CD14-positive monocyte (primary cell): ENCODE data around the gene SCN4B. TPM values are rescaled to one million over a fixed set of nuclear protein-coding genes. Genes with fewer than 3 reads are reported as not detected.
A peak's percentile ranks its signal among the peaks of the same experiment; 100 is the strongest.

Source experiments
- DNase-seq, 3 donors: peaks; one replicate each; pipeline ENCODE4 v3.0.0-alpha.2; 2011 to 2022
- H2AFZ ChIP-seq: 2 replicates; pipeline ENCODE4 v1.6.0; 2012; ENCODE audit warnings: mild to moderate bottlenecking, low read depth, low read length, inconsistent platforms; ENCODE audit not compliant: insufficient read depth, poor library complexity, severe bottlenecking
- H3K27ac ChIP-seq, 2 donors: 1 replicate in 1 of 2; 2 replicates in 1 of 2; pipeline ENCODE4 v1.5.1; 2012 to 2013; ENCODE audit warnings: low read length in 2 of 2, control low read depth in 1 of 2, inconsistent platforms in 1 of 2, low read depth in 1 of 2, mild to moderate bottlenecking in 1 of 2
- H3K27me3 ChIP-seq, 2 donors: one replicate each; pipeline versions ENCODE4 v1.6.0 to v1.6.1; 2011 to 2013; ENCODE audit warnings: low read length in 2 of 2; ENCODE audit not compliant: control insufficient read depth in 2 of 2, insufficient read depth in 2 of 2
- H3K36me3 ChIP-seq, 2 donors: replicated peaks in 1 of 2; 1 replicate in 1 of 2; 2 replicates in 1 of 2; pipeline versions ENCODE4 v1.5.1 to v1.6.1; 2012 to 2013; ENCODE audit warnings: low read length in 2 of 2, control low read depth in 1 of 2, inconsistent platforms in 1 of 2, mild to moderate bottlenecking in 1 of 2; ENCODE audit not compliant: insufficient read depth in 2 of 2, control insufficient read depth in 1 of 2
- H3K4me1 ChIP-seq, 2 donors: 1 replicate in 1 of 2; 2 replicates in 1 of 2; pipeline versions ENCODE4 v1.5.1 to v1.6.1; 2012 to 2013; ENCODE audit warnings: low read length in 2 of 2, control low read depth in 1 of 2, inconsistent platforms in 1 of 2, mild to moderate bottlenecking in 1 of 2, moderate library complexity in 1 of 2; ENCODE audit not compliant: insufficient read depth in 2 of 2, control insufficient read depth in 1 of 2
- H3K4me2 ChIP-seq: replicated peaks from 2 replicates; pipeline ENCODE3; 2012; ENCODE audit warnings: low read length, moderate library complexity, mild to moderate bottlenecking; ENCODE audit not compliant: poor library complexity, severe bottlenecking; ENCODE audit errors: extremely low read depth
- H3K4me3 ChIP-seq, 3 experiments: fragments of 200-600 bp in 1 of 3; sonication (generic) in 1 of 3; replicated peaks in 1 of 3; 1 replicate in 2 of 3; 2 replicates in 1 of 3; pipeline ENCODE4 v1.5.1; 2011 to 2013; ENCODE audit warnings: low read length in 3 of 3, mild to moderate bottlenecking in 3 of 3, control low read depth in 2 of 3, low read depth in 2 of 3, inconsistent platforms in 1 of 3, moderate library complexity in 1 of 3
- H3K79me2 ChIP-seq: 2 replicates; pipeline ENCODE4 v1.6.0; 2012; ENCODE audit warnings: mild to moderate bottlenecking, control low read depth, inconsistent platforms, low read length, moderate library complexity; ENCODE audit not compliant: insufficient read depth
- H3K9ac ChIP-seq: 2 replicates; pipeline ENCODE4 v1.6.0; 2017; ENCODE audit warnings: low read length, mild to moderate bottlenecking; ENCODE audit not compliant: insufficient read depth, poor library complexity, severe bottlenecking
- H3K9me3 ChIP-seq, 2 donors: replicated peaks in 1 of 2; 1 replicate in 1 of 2; 2 replicates in 1 of 2; pipeline versions ENCODE4 v1.5.1 to v1.6.1; 2012 to 2013; ENCODE audit warnings: low read length in 2 of 2, control low read depth in 1 of 2; ENCODE audit not compliant: control insufficient read depth in 1 of 2, insufficient read depth in 1 of 2
- H4K20me1 ChIP-seq: 2 replicates; pipeline ENCODE4 v1.6.0; 2012; ENCODE audit warnings: mild to moderate bottlenecking, low read length, control low read depth, moderate library complexity; ENCODE audit not compliant: insufficient read depth
- H3K27ac Mint-ChIP-seq, 7 donors: one replicate each; pipeline ENCODE4 v1.8.0; 2020; ENCODE audit warnings: mild to moderate bottlenecking in 7 of 7, mixed read lengths in 7 of 7, moderate library complexity in 6 of 7, inconsistent platforms in 2 of 7
- H3K27me3 Mint-ChIP-seq, 3 donors: one replicate each; pipeline ENCODE4 v1.8.0; 2021 to 2022; ENCODE audit warnings: low read depth in 3 of 3, mild to moderate bottlenecking in 3 of 3, mixed read lengths in 3 of 3, moderate library complexity in 3 of 3, inconsistent platforms in 1 of 3
- H3K36me3 Mint-ChIP-seq, 2 donors: one replicate each; pipeline ENCODE4 v1.8.0; 2020; ENCODE audit warnings: mixed read lengths in 2 of 2, inconsistent platforms in 1 of 2, mild to moderate bottlenecking in 1 of 2
- H3K4me1 Mint-ChIP-seq: one replicate; pipeline ENCODE4 v1.8.0; 2020; ENCODE audit warnings: mild to moderate bottlenecking, mixed read lengths
- H3K4me3 Mint-ChIP-seq, 2 donors: one replicate each; pipeline ENCODE4 v1.8.0; 2020; ENCODE audit warnings: mild to moderate bottlenecking in 2 of 2, mixed read lengths in 2 of 2, moderate library complexity in 1 of 2
- H3K9me3 Mint-ChIP-seq, 7 donors: one replicate each; pipeline ENCODE4 v1.8.0; 2020 to 2022; ENCODE audit warnings: mixed read lengths in 7 of 7, mild to moderate bottlenecking in 6 of 7, moderate library complexity in 6 of 7, inconsistent platforms in 2 of 7
- CTCF ChIP-seq: fragments of 200-600 bp; IDR thresholded peaks from one replicate; pipeline ENCODE4 v1.8.0; 2022; ENCODE audit warnings: antibody characterized with exemption, mild to moderate bottlenecking
- WGBS: methylation state at CpG from one replicate; pipeline ENCODE4 v1.1.5; 2013; ENCODE audit warnings: missing lambda C conversion rate; ENCODE audit not compliant: insufficient coverage; 5-methylcytosine and 5-hydroxymethylcytosine counted together
- intact Hi-C, 2 donors: fragments of 100-400 bp; cut with micrococcal nuclease; formaldehyde crosslinking; loops; one replicate each; pipeline versions ENCODE4 v1.15.0 to v1.15.1; 2023
- polyA plus RNA-seq, 3 donors: library from polyadenylated mRNA; depleted of rRNA in 1 of 3; unstranded in 2 of 3; stranded (reverse) in 1 of 3; fragments of 300-500 nt in 2 of 3; fragments of >200 nt in 1 of 3; fragmentation: Illumina TruSeq in 2 of 3; gene quantifications; 1 replicate in 2 of 3; 2 replicates in 1 of 3; pipeline ENCODE4 v1.2.3, GENCODE V29; 2012 to 2021

SCN4B gene
- polyA plus RNA-seq, 3 donors: 0.76 TPM; not detected in 2

- Histone ChIP-seq H3K4me2 (no peak overlapping the region), H3K36me3 (no peaks in the 10 kb centered on the region), H3K9ac (no peak overlapping the region), H3K27me3 (peaks cover 13 to 26% of the 10 kb centered on the region in 2 donors), H3K9me3 (no peaks in the 10 kb centered on the region), H4K20me1 (no peaks in the 10 kb centered on the region), H3K79me2 (no peaks in the 10 kb centered on the region), H3K27ac (no peak overlapping the region), H3K4me3 (no peak overlapping the region), H3K4me1 (peaks cover 25 to 42% of the 10 kb centered on the region in 2 donors), H2AFZ (peak overlapping the region; percentile 54)
- peaks cover 40% of the 10 kb centered on the region for H3K4me1 Mint-ChIP-seq
- DNase-seq: peak in 2 of 3 donors; percentile 25 to 28
- no peak for TF ChIP-seq CTCF
- H3K4me3 Mint-ChIP-seq: no peak overlapping the region
- H3K27ac Mint-ChIP-seq: peak overlapping the region in 1 of 7 donors; percentile 73
- 100% methylated on average over 1 of the region's 3 CpGs for WGBS
- intact Hi-C loops: loop anchor here (5.0 to 10.0 kb wide), 6 partner anchors 40 to 337 kb away; partner anchors contain the start of gene UBE4A (in 1 of the 2)
- peaks cover 0 to 3% of the 10 kb centered on the region in 2 donors for H3K36me3 Mint-ChIP-seq
- H3K9me3 Mint-ChIP-seq: peaks cover 0 to 7% (median 0%) of the 10 kb centered on the region in 7 donors
- H3K27me3 Mint-ChIP-seq: peaks cover 22 to 32% (median 25%) of the 10 kb centered on the region in 3 donors
These were observed 5.1 kb downstream of the SCN4B start for GRCh38 chr11:118147502-118147901.

GRCh38 chr11:118146554-118146953 is 6.1 kb downstream of the SCN4B start:
- Histone ChIP-seq H3K4me3 (no peak overlapping the region), H3K36me3 (no peaks in the 10 kb centered on the region), H3K79me2 (no peaks in the 10 kb centered on the region), H4K20me1 (no peaks in the 10 kb centered on the region), H3K4me1 (peaks cover 33 to 48% of the 10 kb centered on the region in 2 donors), H3K9me3 (no peaks in the 10 kb centered on the region), H2AFZ (peak overlapping the region; percentile 93), H3K4me2 (no peak overlapping the region), H3K9ac (no peak overlapping the region), H3K27ac (no peak overlapping the region), H3K27me3 (peaks cover 4 to 16% of the 10 kb centered on the region in 2 donors)
- H3K36me3 Mint-ChIP-seq: peaks cover 0 to 3% of the 10 kb centered on the region in 2 donors
- DNase-seq: no peak
- H3K4me3 Mint-ChIP-seq: peak overlapping the region; percentile 71 to 76
- no peak overlapping the region for H3K27ac Mint-ChIP-seq
- intact Hi-C loops: loop anchor here (5.0 to 10.0 kb wide), 6 partner anchors 41 to 338 kb away; partner anchors contain the start of gene UBE4A (in 1 of the 2)
- WGBS: 100% methylated on average over 2 of the region's 6 CpGs
- H3K4me1 Mint-ChIP-seq: peaks cover 46% of the 10 kb centered on the region
- TF ChIP-seq CTCF: no peak
- H3K9me3 Mint-ChIP-seq: peaks cover 0 to 3% (median 0%) of the 10 kb centered on the region in 7 donors
- peaks cover 13 to 22% (median 16%) of the 10 kb centered on the region in 3 donors for H3K27me3 Mint-ChIP-seq
